ENCODE measurements around the gene IGFBP2.

IGFBP2 gene

GRCh38 chr2:216615298-216616082, 17.7 kb upstream of the IGFBP2 start:
- DNase-seq (ENCODE audit: low read depth), result no peak

- DNase-seq (ENCODE audit: low read depth), result no peak
Measured at GRCh38 chr2:216616083-216616678, 17.0 kb upstream of the IGFBP2 start.

- DNase-seq (ENCODE audit: low read depth), result no peak
Measured at GRCh38 chr2:216617159-216617815, 15.9 kb upstream of the IGFBP2 start.

- no peak for DNase-seq (ENCODE audit: low read depth)
Measured at GRCh38 chr2:216618785-216619184, 14.4 kb upstream of the IGFBP2 start.

GRCh38 chr2:216619411-216620393, 13.5 kb upstream of the IGFBP2 start:
- DNase-seq (ENCODE audit: low read depth), result no peak

- DNase-seq (ENCODE audit: low read depth), result no peak
Measured at GRCh38 chr2:216620786-216621185, 12.4 kb upstream of the IGFBP2 start.

GRCh38 chr2:216621292-216621691, 11.9 kb upstream of the IGFBP2 start:
- DNase-seq (ENCODE audit: low read depth), result no peak

GRCh38 chr2:216622526-216622925, 10.7 kb upstream of the IGFBP2 start:
- no peak for DNase-seq (ENCODE audit: low read depth)

- DNase-seq (ENCODE audit: low read depth), result no peak
Measured at GRCh38 chr2:216624251-216624650, 9.0 kb upstream of the IGFBP2 start.

- no peak for DNase-seq (ENCODE audit: low read depth)
Measured at GRCh38 chr2:216626168-216626874, 6.9 kb upstream of the IGFBP2 start.

- DNase-seq (ENCODE audit: low read depth), result no peak
Measured at GRCh38 chr2:216626875-216627245, 6.4 kb upstream of the IGFBP2 start.

GRCh38 chr2:216629784-216630183, 3.4 kb upstream of the IGFBP2 start:
- no peak for DNase-seq (ENCODE audit: low read depth)

- DNase-seq (ENCODE audit: low read depth), result no peak
Measured at GRCh38 chr2:216632346-216632951, 771 bp upstream of the IGFBP2 start.

GRCh38 chr2:216633616-216634369, 573 bp downstream of the IGFBP2 start:
- DNase-seq (ENCODE audit: low read depth), result no peak

GRCh38 chr2:216634370-216635148, 1.3 kb downstream of the IGFBP2 start:
- DNase-seq (ENCODE audit: low read depth), result no peak

GRCh38 chr2:216635171-216635570, 2.0 kb downstream of the IGFBP2 start:
- no peak for DNase-seq (ENCODE audit: low read depth)

- no peak for DNase-seq (ENCODE audit: low read depth)
Measured at GRCh38 chr2:216635701-216636550, 2.7 kb downstream of the IGFBP2 start.
